OCI-LY1 (cell line): ENCODE results near the gene PPIB.

Experiments used
- H2AFZ ChIP-seq: fragments of 200-600 bp; sonication (generic), shearing (Covaris generic); 2 replicates; pipeline ENCODE4 v1.6.0; 2014; ENCODE audit warnings: antibody characterized with exemption, mild to moderate bottlenecking, low read length
- H3F3A ChIP-seq: fragments of 200-600 bp; sonication (generic), shearing (Covaris generic); 2 replicates; pipeline ENCODE4 v1.6.0; 2014; ENCODE audit warnings: mild to moderate bottlenecking, antibody characterized with exemption, low read length, moderate library complexity; ENCODE audit not compliant: insufficient read depth
- H3K27ac ChIP-seq: fragments of 200-600 bp; sonication (generic); 2 replicates; pipeline ENCODE4 v1.5.1; 2014; ENCODE audit warnings: low read length, mixed run types, mild to moderate bottlenecking, low read depth; ENCODE audit not compliant: poor library complexity, severe bottlenecking
- H3K27me3 ChIP-seq: fragments of 200-600 bp; sonication (generic); 2 replicates; pipeline ENCODE4 v1.6.0; 2014; ENCODE audit warnings: antibody characterized with exemption, mild to moderate bottlenecking, low read length, moderate library complexity; ENCODE audit not compliant: insufficient read depth
- H3K36me3 ChIP-seq: fragments of 200-600 bp; sonication (generic); 2 replicates; pipeline ENCODE4 v1.6.1; 2014; ENCODE audit warnings: mild to moderate bottlenecking, antibody characterized with exemption, low read length, moderate library complexity, mixed read lengths; ENCODE audit not compliant: insufficient read depth
- H3K4me1 ChIP-seq: fragments of 200-600 bp; sonication (generic); 2 replicates; pipeline ENCODE4 v1.5.1; 2014; ENCODE audit warnings: mild to moderate bottlenecking, low read length, moderate library complexity; ENCODE audit not compliant: insufficient read depth, severe bottlenecking
- H3K4me2 ChIP-seq: fragments of 200-600 bp; sonication (generic), shearing (Covaris generic); 2 replicates; pipeline ENCODE4 v1.6.1; 2014; ENCODE audit warnings: low read length
- H3K4me3 ChIP-seq: fragments of 200-600 bp; sonication (generic); 2 replicates; pipeline ENCODE4 v1.5.1; 2014; ENCODE audit warnings: low read length, low read depth, mild to moderate bottlenecking, mixed read lengths; ENCODE audit not compliant: poor library complexity, severe bottlenecking
- H3K79me2 ChIP-seq: fragments of 200-600 bp; shearing (Covaris generic); 2 replicates; pipeline ENCODE4 v1.6.1; 2016; ENCODE audit warnings: mixed run types, low read length, mixed read lengths; ENCODE audit not compliant: insufficient read depth
- H3K9ac ChIP-seq: fragments of 200-600 bp; sonication (generic), shearing (Covaris generic); 2 replicates; pipeline ENCODE4 v1.6.1; 2014; ENCODE audit warnings: mild to moderate bottlenecking, low read length, mixed read lengths
- H3K9me2 ChIP-seq: fragments of 200-600 bp; sonication (generic), shearing (Covaris generic); 2 replicates; pipeline ENCODE4 v1.6.1; 2014; ENCODE audit warnings: low read depth, mild to moderate bottlenecking, low read length, mixed read lengths
- H3K9me3 ChIP-seq: fragments of 200-600 bp; shearing (Covaris generic); 2 replicates; pipeline ENCODE4 v1.6.1; 2014; ENCODE audit warnings: low read length, mixed read lengths
- H4K20me1 ChIP-seq: fragments of 200-600 bp; sonication (generic), shearing (Covaris generic); 2 replicates; pipeline ENCODE4 v1.6.0; 2016; ENCODE audit warnings: mild to moderate bottlenecking, low read length; ENCODE audit not compliant: insufficient read depth
- EZH2 ChIP-seq: fragments of 200-600 bp; sonication (generic), shearing (Covaris generic); IDR thresholded peaks from 2 replicates; pipeline ENCODE4 v1.8.0; 2017; ENCODE audit warnings: borderline replicate concordance, mixed run types, mild to moderate bottlenecking, antibody characterized with exemption, low read length, moderate library complexity, mixed read lengths
- TF ChIP-seq, protein P1 (sequence below): fragments of 200-600 bp; sonication (generic), shearing (Covaris generic); IDR thresholded peaks from 2 replicates; pipeline ENCODE4 v1.5.1; 2017; ENCODE audit warnings: mild to moderate bottlenecking, antibody characterized with exemption, low read length, moderate library complexity, mixed read lengths

Gene PPIB

DNA sequence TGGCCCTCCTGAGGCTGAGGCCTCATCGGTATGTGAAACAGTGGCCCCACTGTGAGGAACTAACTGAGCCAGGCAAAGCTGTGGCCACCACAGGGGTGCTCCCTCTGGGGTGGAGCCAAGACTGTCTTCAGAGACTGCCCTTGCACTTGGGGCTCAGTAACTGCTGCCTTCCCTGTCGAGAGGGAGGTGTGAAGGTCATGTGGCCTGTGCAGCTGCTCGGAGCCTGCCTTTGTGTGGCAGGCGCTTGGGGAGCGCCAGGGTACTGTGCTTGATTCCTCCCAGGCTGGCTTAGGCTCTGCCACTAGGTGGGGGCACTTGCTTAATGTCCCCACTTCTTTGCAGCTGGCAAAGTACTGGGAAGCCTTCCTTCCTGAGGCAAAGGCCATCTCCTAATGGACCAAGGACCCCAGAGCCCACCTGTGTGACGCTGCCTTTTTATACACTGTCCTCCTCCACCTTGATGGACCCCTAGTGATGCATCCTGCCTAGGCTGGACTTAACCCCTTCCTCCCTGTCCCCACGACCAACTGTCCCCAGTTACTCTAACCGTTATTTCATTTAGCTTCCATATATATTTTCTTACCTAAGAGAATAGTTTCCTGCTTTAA lies 25.5 kb downstream of the PPIB start:
- no peak overlapping the region for H3K9ac ChIP-seq
- peaks cover 63% of the 10 kb centered on the region for H3K36me3 ChIP-seq
- H3K27ac ChIP-seq: no peak overlapping the region

GRCh38 chr15:64136347-64136746 lies 26.5 kb downstream of the PPIB start:
- no peak for TF ChIP-seq EZH2
- TF ChIP-seq, protein P1, sequence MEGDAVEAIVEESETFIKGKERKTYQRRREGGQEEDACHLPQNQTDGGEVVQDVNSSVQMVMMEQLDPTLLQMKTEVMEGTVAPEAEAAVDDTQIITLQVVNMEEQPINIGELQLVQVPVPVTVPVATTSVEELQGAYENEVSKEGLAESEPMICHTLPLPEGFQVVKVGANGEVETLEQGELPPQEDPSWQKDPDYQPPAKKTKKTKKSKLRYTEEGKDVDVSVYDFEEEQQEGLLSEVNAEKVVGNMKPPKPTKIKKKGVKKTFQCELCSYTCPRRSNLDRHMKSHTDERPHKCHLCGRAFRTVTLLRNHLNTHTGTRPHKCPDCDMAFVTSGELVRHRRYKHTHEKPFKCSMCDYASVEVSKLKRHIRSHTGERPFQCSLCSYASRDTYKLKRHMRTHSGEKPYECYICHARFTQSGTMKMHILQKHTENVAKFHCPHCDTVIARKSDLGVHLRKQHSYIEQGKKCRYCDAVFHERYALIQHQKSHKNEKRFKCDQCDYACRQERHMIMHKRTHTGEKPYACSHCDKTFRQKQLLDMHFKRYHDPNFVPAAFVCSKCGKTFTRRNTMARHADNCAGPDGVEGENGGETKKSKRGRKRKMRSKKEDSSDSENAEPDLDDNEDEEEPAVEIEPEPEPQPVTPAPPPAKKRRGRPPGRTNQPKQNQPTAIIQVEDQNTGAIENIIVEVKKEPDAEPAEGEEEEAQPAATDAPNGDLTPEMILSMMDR: no peak
- peaks cover 69% of the 10 kb centered on the region for H3K36me3 ChIP-seq
- H3K4me2 ChIP-seq: no peak overlapping the region
- no peaks in the 10 kb centered on the region for H3K9me2 ChIP-seq
- no peaks in the 10 kb centered on the region for H3K27me3 ChIP-seq
- no peak overlapping the region for H3K9ac ChIP-seq
- H2AFZ ChIP-seq: no peak overlapping the region
- no peak overlapping the region for H3K4me3 ChIP-seq
- H3K79me2 ChIP-seq: no peaks in the 10 kb centered on the region
- H3K4me1 ChIP-seq: no peaks in the 10 kb centered on the region
- no peak overlapping the region for H3K27ac ChIP-seq
- H3K9me3 ChIP-seq: no peaks in the 10 kb centered on the region
- H4K20me1 ChIP-seq: no peaks in the 10 kb centered on the region
- H3F3A ChIP-seq: no peaks in the 10 kb centered on the region

More for the DNA sequence above, 25.5 kb downstream of the PPIB start:
- Histone ChIP-seq H3K9me3 (no peaks in the 10 kb centered on the region), H3K9me2 (no peaks in the 10 kb centered on the region), H3K4me3 (no peak overlapping the region), H2AFZ (no peak overlapping the region), H3K4me1 (no peaks in the 10 kb centered on the region), H3K79me2 (no peaks in the 10 kb centered on the region), H4K20me1 (no peaks in the 10 kb centered on the region), H3K27me3 (no peaks in the 10 kb centered on the region), H3K4me2 (no peak overlapping the region), H3F3A (no peaks in the 10 kb centered on the region)
- TF ChIP-seq, protein P1: peak; percentile 21; the same call in 1 of the 2 replicates
- TF ChIP-seq EZH2: no peak

DNA sequence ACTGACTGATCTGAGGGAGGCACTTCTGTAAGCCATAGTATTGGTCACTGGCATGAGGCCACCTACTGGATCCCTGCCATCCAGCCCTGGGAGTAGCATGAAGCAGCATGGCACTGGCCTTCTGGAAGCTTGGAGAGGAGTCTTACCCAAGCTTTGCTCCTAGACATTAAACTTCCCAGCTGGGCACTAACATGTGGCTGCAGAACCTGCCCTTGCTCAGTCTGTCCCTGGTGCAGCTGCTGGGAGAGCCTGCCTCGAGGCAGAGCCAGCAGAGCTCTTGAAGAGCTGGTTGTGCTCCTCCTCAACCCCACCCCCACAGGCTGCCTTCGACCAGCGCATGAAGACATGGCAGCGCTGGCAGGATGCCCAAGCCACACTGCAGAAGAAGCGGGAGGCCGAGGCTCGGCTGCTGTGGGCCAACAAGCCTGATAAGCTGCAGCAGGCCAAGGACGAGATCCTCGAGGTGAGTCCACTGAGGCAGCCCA lies 28.4 kb downstream of the PPIB start:
- Histone ChIP-seq H3K4me1 (no peaks in the 10 kb centered on the region), H3K9ac (no peak overlapping the region), H3K9me2 (no peaks in the 10 kb centered on the region), H3K36me3 (peaks cover 85% of the 10 kb centered on the region), H3K27ac (no peak overlapping the region), H3K4me2 (no peak overlapping the region), H3K79me2 (no peaks in the 10 kb centered on the region), H3K4me3 (no peak overlapping the region), H4K20me1 (no peaks in the 10 kb centered on the region), H3F3A (no peaks in the 10 kb centered on the region), H3K27me3 (no peaks in the 10 kb centered on the region), H2AFZ (no peak overlapping the region), H3K9me3 (no peaks in the 10 kb centered on the region)
- TF ChIP-seq, protein P1: no peak
- TF ChIP-seq EZH2: no peak
